ENCODE measurements around the gene PRKAR2B.

PRKAR2B gene

DNA sequence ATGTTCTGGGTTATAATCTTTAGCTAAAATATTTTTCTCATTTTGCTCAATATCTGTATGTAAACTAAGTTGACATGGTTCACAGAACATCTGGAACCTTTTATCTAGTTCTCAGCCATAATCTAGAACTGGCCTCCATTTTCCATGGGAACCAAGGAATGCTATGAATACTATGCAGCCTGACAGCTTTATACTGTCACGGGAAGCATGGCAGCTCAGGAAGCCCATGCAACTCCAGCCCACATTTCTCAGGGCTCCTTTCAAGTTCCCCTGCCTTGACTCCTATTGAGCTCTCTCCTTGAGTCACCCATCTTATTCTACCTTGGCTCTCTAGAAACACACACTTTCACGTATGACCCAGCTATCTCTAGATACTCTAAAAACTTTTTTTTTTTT, 36.6 kb upstream of the PRKAR2B start:
- DNase-seq (ENCODE audit: insufficient read length, low spot score): no peak
- TF ChIP-seq POU2F2 (IDR thresholded peaks at IDR 0.05; ENCODE audit: low read depth, low read length) (no peak), TAF1 (IDR thresholded peaks at IDR 0.05; ENCODE audit: low read depth, low read length) (no peak), POLR2AphosphoS5 (IDR thresholded peaks at IDR 0.05; ENCODE audit: low read depth, low read length) (no peak), PAX5 (IDR thresholded peaks at IDR 0.05; ENCODE audit: insufficient read depth, low read length, severe bottlenecking) (no peak), POLR2A (IDR thresholded peaks at IDR 0.05; ENCODE audit: low read depth, low read length) (no peak), SPI1 (IDR thresholded peaks at IDR 0.05; ENCODE audit: low read depth, low read length) (no peak)
- FAIRE-seq: no peak

DNA sequence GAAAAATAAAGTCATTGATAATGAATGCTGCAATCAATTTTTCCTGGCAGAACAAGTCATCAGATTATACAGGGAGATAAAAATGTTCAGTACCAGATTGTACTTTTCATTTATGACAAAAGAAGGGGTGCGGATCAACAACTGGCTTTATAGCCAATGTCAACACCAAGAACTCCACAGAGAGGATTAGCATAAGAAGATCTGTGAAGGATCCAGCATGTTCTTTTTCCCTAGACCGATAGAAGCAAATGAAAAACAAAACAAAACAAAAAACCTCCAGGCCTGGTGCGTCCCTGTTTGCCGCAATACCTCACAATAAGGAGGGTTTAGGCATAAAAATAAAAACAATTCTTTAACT, 34.7 kb upstream of the PRKAR2B start:
- DNase-seq (ENCODE audit: insufficient read length, low spot score) (no peak), FAIRE-seq (no peak)
- TF ChIP-seq POLR2A (IDR thresholded peaks at IDR 0.05; ENCODE audit: low read depth, low read length) (no peak), PAX5 (IDR thresholded peaks at IDR 0.05; ENCODE audit: insufficient read depth, low read length, severe bottlenecking) (no peak)

DNA sequence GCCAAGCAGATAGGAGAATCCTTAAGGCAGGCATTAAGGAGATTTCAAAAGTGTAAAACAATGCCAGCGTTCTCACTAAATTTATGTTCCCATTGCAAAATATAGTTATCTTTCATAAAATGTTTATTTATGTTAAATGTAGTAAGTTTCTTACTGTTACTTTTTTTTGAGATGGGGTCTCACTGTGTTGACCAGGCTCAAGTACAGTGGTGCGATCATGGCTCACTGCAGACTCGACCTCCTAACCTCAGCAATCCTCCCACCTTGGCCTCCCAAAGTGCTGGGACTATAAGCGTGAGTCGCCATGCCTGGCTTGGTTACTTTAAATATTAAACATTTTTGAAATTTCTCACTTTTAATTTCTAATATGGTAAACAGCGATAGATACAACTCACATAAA, 31.8 kb upstream of the PRKAR2B start:
- DNase-seq (ENCODE audit: insufficient read length, low spot score) (no peak), FAIRE-seq (no peak)
- TF ChIP-seq POLR2AphosphoS5 (IDR thresholded peaks at IDR 0.05; ENCODE audit: low read depth, low read length): no peak
- TF ChIP-seq SPI1 (IDR thresholded peaks at IDR 0.05; ENCODE audit: low read depth, low read length): no peak

- FAIRE-seq (no peak), DNase-seq (ENCODE audit: insufficient read length, low spot score) (no peak)
- TF ChIP-seq POLR2AphosphoS5 (IDR thresholded peaks at IDR 0.05; ENCODE audit: low read depth, low read length) (no peak), TAF1 (IDR thresholded peaks at IDR 0.05; ENCODE audit: low read depth, low read length) (no peak), POLR2A (IDR thresholded peaks at IDR 0.05; ENCODE audit: low read depth, low read length) (no peak)
Observed at GRCh38 chr7:107014387-107015023, 30.0 kb upstream of the PRKAR2B start.

DNA sequence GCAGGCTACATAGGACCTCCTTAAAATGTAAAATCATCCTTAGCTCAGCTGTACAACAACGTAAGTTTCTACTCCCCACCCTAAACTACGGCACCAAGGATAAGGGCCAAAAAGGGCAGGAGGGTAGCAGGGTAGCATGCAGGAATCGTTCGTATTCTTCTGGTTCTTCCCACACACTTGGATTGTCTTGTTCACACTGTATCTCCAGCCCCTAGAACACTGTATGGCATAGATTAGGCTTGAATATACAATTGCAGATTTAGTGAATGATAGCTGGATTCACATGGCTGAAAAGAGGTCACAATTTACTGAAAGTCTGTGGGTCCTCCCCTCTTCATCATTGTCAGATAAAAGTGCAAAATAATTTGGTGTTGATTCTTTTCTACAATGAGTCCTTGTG, 28.2 kb upstream of the PRKAR2B start:
- DNase-seq (ENCODE audit: insufficient read length, low spot score): no peak
- TF ChIP-seq TAF1 (IDR thresholded peaks at IDR 0.05; ENCODE audit: low read depth, low read length) (no peak), PAX5 (IDR thresholded peaks at IDR 0.05; ENCODE audit: insufficient read depth, low read length, severe bottlenecking) (no peak), POLR2AphosphoS5 (IDR thresholded peaks at IDR 0.05; ENCODE audit: low read depth, low read length) (no peak), POLR2A (IDR thresholded peaks at IDR 0.05; ENCODE audit: low read depth, low read length) (no peak), SPI1 (IDR thresholded peaks at IDR 0.05; ENCODE audit: low read depth, low read length) (no peak), POU2F2 (IDR thresholded peaks at IDR 0.05; ENCODE audit: low read depth, low read length) (no peak)
- FAIRE-seq: no peak

DNA sequence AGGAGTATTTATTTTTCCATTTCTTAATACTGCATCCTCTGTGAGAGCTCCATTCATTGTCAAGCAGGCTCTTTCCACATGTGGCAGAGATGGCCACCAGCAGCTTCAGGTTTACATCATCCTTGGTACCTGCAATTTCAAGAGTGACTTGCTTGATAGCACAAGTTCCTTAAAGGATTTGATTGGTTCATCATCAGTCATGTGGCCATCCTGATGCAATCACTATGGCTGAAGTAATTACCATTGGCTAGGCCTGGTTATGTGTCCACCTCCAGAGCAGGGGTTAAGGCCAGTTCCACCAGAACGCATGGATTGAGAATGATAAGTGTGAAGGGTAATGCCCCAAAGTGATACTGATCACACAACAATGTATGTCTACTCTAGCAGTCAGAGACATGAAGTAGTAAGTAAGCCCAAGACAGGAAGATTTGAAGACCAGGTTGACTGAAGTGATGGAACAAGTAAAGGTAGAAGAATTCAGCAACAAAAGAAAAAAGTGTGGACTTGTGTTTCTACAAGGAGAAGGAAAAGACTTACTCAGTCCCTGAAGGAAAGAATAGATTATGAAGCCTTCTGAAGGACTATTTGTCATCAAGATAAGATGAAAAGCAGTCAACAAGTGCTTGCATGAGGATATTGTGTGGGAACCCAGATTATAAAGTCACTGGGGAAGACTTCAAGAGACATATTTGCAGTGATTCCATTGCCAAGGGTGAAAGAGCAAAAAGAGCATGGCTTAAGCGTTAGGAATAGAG, 26.4 kb upstream of the PRKAR2B start:
- DNase-seq (ENCODE audit: insufficient read length, low spot score): no peak
- TF ChIP-seq TAF1 (IDR thresholded peaks at IDR 0.05; ENCODE audit: low read depth, low read length): no peak
- no peak for TF ChIP-seq PAX5 (IDR thresholded peaks at IDR 0.05; ENCODE audit: insufficient read depth, low read length, severe bottlenecking)
- TF ChIP-seq POLR2AphosphoS5 (IDR thresholded peaks at IDR 0.05; ENCODE audit: low read depth, low read length): no peak
- TF ChIP-seq POLR2A (IDR thresholded peaks at IDR 0.05; ENCODE audit: low read depth, low read length): no peak
- no peak for TF ChIP-seq POU2F2 (IDR thresholded peaks at IDR 0.05; ENCODE audit: low read depth, low read length)
- TF ChIP-seq SPI1 (IDR thresholded peaks at IDR 0.05; ENCODE audit: low read depth, low read length): no peak
- no peak for FAIRE-seq

DNA sequence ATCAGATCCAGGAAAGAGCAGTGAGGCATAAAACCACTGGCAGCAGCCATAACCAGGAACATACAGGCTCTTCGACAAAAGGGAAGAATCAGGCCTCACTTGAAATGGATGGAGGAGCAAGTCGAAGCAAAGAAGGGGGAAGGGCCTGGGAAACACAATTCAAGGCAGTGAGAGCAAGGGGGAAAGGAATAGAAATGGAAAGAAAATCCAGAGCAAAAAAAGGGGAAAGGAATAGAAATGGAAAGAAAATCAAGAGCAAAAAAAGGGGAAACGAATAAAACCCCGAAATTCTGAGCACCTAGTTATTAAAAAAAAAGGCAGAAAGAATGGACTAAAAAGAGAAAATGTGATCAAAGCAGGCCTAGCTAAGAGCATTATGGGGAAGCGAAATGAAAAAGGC, 24.1 kb upstream of the PRKAR2B start:
- DNase-seq (ENCODE audit: insufficient read length, low spot score): no peak
- TF ChIP-seq TAF1 (IDR thresholded peaks at IDR 0.05; ENCODE audit: low read depth, low read length) (no peak), POLR2A (IDR thresholded peaks at IDR 0.05; ENCODE audit: low read depth, low read length) (no peak), PAX5 (IDR thresholded peaks at IDR 0.05; ENCODE audit: insufficient read depth, low read length, severe bottlenecking) (no peak), POLR2AphosphoS5 (IDR thresholded peaks at IDR 0.05; ENCODE audit: low read depth, low read length) (no peak), SPI1 (IDR thresholded peaks at IDR 0.05; ENCODE audit: low read depth, low read length) (no peak), POU2F2 (IDR thresholded peaks at IDR 0.05; ENCODE audit: low read depth, low read length) (no peak)
- no peak for FAIRE-seq

DNA sequence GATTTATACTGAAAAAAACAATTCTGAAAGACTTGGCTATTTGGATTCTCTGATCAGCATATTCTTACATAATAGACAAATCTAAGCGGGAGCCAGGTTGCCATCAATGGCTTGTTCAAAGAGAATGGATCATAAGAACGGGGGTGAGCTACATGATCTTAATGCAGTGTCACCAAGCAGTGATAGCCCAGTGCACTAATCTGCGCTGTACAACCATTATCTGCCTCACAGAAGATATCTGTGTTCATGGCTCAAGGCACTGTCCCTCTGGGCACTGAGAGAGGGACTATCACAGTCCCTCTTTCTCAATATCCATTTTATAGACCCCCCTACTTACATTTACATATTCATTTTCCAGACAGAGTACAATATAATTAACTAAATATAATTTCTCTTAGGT, 22.9 kb upstream of the PRKAR2B start:
- DNase-seq (ENCODE audit: insufficient read length, low spot score) (no peak), FAIRE-seq (no peak)
- TF ChIP-seq POLR2A (IDR thresholded peaks at IDR 0.05; ENCODE audit: low read depth, low read length): no peak
- TF ChIP-seq SPI1 (IDR thresholded peaks at IDR 0.05; ENCODE audit: low read depth, low read length): no peak
- TF ChIP-seq PAX5 (IDR thresholded peaks at IDR 0.05; ENCODE audit: insufficient read depth, low read length, severe bottlenecking): no peak
- no peak for TF ChIP-seq TAF1 (IDR thresholded peaks at IDR 0.05; ENCODE audit: low read depth, low read length)
- TF ChIP-seq POU2F2 (IDR thresholded peaks at IDR 0.05; ENCODE audit: low read depth, low read length): no peak
- TF ChIP-seq POLR2AphosphoS5 (IDR thresholded peaks at IDR 0.05; ENCODE audit: low read depth, low read length): no peak

DNA sequence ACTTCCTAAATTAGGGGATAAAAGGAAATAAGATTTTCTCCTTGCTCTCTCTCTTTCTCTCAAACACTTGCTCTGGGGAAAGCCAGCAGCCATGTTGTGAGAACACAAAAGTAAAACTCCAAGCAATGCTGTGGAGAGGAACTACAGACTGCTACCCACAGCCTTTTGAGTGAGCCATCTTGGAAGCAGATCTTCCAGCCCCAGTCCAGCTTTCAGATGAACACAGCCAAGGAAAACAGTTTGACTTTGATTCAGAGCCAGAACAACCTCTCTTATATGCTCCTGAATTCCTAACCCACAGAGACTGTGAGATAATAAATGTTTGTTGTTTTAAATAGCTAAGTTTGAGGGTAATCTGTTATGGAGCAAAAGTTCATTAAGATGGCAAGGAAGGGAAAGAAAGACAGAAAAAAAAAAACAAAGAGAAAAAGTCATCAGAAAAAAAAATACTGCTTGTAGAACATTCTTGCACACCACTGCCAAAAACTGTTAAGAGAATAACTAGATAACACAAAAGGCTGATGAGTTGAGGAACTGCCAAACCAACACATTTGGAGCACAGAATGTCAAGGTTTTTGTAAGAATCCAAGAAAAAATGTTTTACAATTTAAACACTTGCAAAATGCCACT, 20.9 kb upstream of the PRKAR2B start:
- DNase-seq (ENCODE audit: insufficient read length, low spot score): no peak
- TF ChIP-seq TAF1 (IDR thresholded peaks at IDR 0.05; ENCODE audit: low read depth, low read length) (no peak), SPI1 (IDR thresholded peaks at IDR 0.05; ENCODE audit: low read depth, low read length) (no peak), PAX5 (IDR thresholded peaks at IDR 0.05; ENCODE audit: insufficient read depth, low read length, severe bottlenecking) (no peak), POLR2A (IDR thresholded peaks at IDR 0.05; ENCODE audit: low read depth, low read length) (no peak), POU2F2 (IDR thresholded peaks at IDR 0.05; ENCODE audit: low read depth, low read length) (no peak), POLR2AphosphoS5 (IDR thresholded peaks at IDR 0.05; ENCODE audit: low read depth, low read length) (no peak)
- FAIRE-seq: no peak

DNA sequence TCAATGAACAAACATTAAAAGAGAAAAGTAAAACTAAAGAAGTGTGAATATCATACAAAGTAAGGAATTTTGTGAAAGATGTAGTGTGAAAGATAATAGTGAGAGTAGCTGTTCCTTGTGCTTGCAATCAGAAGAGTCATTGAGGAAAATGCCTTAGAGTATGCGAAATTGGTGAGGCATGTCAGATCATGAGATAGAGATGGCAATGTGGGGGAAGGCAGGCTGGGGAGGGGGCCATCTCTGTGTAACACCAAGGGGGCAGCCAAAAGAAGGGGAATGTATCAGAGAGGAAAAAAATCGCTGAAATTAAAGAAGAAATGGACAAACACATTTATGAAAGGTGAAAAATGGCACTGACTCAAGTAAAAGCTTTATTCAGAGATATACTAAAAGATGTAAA, 19.6 kb upstream of the PRKAR2B start:
- no peak for TF ChIP-seq TAF1 (IDR thresholded peaks at IDR 0.05; ENCODE audit: low read depth, low read length)
- no peak for TF ChIP-seq POLR2AphosphoS5 (IDR thresholded peaks at IDR 0.05; ENCODE audit: low read depth, low read length)
- no peak for TF ChIP-seq POLR2A (IDR thresholded peaks at IDR 0.05; ENCODE audit: low read depth, low read length)
- no peak for TF ChIP-seq POU2F2 (IDR thresholded peaks at IDR 0.05; ENCODE audit: low read depth, low read length)
- no peak for TF ChIP-seq SPI1 (IDR thresholded peaks at IDR 0.05; ENCODE audit: low read depth, low read length)
- TF ChIP-seq PAX5 (IDR thresholded peaks at IDR 0.05; ENCODE audit: insufficient read depth, low read length, severe bottlenecking): no peak
- no peak for DNase-seq (ENCODE audit: insufficient read length, low spot score)
- FAIRE-seq: no peak

Data from GM12891 (cell line).